ENCODE results near the gene BTBD6.

DNA sequence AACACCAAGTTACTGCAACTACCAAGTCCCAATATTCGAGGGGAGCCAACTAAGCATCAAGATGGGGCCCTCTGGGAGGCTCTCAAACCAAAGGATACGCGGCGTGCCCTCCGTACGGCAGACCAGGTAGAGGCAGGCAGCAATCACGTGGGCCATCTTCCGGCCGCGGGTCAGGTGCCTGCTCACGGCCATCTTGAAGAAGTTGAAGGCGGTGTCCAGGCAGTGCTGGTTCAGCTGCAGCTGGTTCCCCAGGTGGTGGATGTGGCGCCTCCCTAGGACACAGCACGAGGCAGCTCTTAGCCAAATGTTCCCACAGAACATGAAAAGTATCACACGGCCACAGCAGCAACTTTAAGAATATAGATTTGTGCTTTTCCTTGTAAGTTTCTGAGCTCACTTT lies 24.3 kb downstream of the BTBD6 start:
- TF ChIP-seq POLR2AphosphoS5 (IDR thresholded peaks at IDR 0.05; ENCODE audit: low read depth, low read length) (no peak), TAF1 (IDR thresholded peaks at IDR 0.05; ENCODE audit: borderline replicate concordance, insufficient read depth, low read length) (no peak), SIN3A (IDR thresholded peaks at IDR 0.05; ENCODE audit: borderline replicate concordance, insufficient read depth, low read length) (no peak)
- TF ChIP-seq, protein P1, sequence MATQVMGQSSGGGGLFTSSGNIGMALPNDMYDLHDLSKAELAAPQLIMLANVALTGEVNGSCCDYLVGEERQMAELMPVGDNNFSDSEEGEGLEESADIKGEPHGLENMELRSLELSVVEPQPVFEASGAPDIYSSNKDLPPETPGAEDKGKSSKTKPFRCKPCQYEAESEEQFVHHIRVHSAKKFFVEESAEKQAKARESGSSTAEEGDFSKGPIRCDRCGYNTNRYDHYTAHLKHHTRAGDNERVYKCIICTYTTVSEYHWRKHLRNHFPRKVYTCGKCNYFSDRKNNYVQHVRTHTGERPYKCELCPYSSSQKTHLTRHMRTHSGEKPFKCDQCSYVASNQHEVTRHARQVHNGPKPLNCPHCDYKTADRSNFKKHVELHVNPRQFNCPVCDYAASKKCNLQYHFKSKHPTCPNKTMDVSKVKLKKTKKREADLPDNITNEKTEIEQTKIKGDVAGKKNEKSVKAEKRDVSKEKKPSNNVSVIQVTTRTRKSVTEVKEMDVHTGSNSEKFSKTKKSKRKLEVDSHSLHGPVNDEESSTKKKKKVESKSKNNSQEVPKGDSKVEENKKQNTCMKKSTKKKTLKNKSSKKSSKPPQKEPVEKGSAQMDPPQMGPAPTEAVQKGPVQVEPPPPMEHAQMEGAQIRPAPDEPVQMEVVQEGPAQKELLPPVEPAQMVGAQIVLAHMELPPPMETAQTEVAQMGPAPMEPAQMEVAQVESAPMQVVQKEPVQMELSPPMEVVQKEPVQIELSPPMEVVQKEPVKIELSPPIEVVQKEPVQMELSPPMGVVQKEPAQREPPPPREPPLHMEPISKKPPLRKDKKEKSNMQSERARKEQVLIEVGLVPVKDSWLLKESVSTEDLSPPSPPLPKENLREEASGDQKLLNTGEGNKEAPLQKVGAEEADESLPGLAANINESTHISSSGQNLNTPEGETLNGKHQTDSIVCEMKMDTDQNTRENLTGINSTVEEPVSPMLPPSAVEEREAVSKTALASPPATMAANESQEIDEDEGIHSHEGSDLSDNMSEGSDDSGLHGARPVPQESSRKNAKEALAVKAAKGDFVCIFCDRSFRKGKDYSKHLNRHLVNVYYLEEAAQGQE (IDR thresholded peaks at IDR 0.05; ENCODE audit: insufficient read depth in 1 of 2, low read depth in 2 of 2, low read length in 2 of 2), result no peak
